PC-3 (cell line): ENCODE measurements around the gene PLCE1.

Experiments used
- EZH2 ChIP-seq: fragments of 300-600 bp; sonication (generic); IDR thresholded peaks from one replicate; pipeline ENCODE4 v1.6.1; 2017; ENCODE audit warnings: antibody characterized with exemption, mild to moderate bottlenecking, low read length; ENCODE audit not compliant: unreplicated experiment
- TF ChIP-seq, protein P1 (sequence below): fragments of 300-600 bp; sonication (generic); conservative IDR thresholded peaks from 2 replicates; pipeline ENCODE4 v1.5.1; 2017; ENCODE audit warnings: antibody characterized with exemption, low read depth, mild to moderate bottlenecking, low read length

DNA sequence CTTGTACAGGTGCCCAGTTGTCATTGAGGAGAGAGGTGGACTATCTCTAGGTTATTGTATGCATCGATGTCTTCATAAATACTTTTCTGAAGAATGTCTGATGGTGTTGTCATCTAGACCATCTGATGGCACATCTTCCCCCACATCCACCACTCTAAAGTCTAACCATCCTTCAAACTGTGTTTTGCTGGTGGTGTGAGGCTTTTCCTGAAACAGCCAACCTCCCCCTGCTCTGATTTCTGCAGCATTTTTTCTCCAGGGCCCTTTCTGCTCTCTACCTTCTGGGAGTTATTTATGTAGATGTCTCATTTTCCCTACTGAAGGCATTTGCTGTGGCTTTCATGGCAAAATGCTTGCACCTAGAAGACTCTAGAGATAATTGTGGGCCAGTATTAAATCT lies 1.5 kb downstream of the PLCE1 start:
- TF ChIP-seq, protein P1, sequence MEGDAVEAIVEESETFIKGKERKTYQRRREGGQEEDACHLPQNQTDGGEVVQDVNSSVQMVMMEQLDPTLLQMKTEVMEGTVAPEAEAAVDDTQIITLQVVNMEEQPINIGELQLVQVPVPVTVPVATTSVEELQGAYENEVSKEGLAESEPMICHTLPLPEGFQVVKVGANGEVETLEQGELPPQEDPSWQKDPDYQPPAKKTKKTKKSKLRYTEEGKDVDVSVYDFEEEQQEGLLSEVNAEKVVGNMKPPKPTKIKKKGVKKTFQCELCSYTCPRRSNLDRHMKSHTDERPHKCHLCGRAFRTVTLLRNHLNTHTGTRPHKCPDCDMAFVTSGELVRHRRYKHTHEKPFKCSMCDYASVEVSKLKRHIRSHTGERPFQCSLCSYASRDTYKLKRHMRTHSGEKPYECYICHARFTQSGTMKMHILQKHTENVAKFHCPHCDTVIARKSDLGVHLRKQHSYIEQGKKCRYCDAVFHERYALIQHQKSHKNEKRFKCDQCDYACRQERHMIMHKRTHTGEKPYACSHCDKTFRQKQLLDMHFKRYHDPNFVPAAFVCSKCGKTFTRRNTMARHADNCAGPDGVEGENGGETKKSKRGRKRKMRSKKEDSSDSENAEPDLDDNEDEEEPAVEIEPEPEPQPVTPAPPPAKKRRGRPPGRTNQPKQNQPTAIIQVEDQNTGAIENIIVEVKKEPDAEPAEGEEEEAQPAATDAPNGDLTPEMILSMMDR: no peak
- TF ChIP-seq EZH2: no peak
